PC-3 (cell line): ENCODE data around the gene NSUN2.

ENCODE experiments used
- EZH2 ChIP-seq: fragments of 300-600 bp; sonication (generic); IDR thresholded peaks from one replicate; pipeline ENCODE4 v1.6.1; 2017; ENCODE audit warnings: antibody characterized with exemption, mild to moderate bottlenecking, low read length; ENCODE audit not compliant: unreplicated experiment
- EZH2phosphoT487 ChIP-seq: fragments of 300-600 bp; sonication (generic); IDR thresholded peaks from 2 replicates; pipeline ENCODE4 v1.6.1; 2018; ENCODE audit warnings: mild to moderate bottlenecking, antibody characterized with exemption, low read length, borderline replicate concordance
- TF ChIP-seq, protein P1 (sequence below): fragments of 300-600 bp; sonication (generic); conservative IDR thresholded peaks from 2 replicates; pipeline ENCODE4 v1.5.1; 2017; ENCODE audit warnings: antibody characterized with exemption, low read depth, mild to moderate bottlenecking, low read length

- TF ChIP-seq, protein P1, sequence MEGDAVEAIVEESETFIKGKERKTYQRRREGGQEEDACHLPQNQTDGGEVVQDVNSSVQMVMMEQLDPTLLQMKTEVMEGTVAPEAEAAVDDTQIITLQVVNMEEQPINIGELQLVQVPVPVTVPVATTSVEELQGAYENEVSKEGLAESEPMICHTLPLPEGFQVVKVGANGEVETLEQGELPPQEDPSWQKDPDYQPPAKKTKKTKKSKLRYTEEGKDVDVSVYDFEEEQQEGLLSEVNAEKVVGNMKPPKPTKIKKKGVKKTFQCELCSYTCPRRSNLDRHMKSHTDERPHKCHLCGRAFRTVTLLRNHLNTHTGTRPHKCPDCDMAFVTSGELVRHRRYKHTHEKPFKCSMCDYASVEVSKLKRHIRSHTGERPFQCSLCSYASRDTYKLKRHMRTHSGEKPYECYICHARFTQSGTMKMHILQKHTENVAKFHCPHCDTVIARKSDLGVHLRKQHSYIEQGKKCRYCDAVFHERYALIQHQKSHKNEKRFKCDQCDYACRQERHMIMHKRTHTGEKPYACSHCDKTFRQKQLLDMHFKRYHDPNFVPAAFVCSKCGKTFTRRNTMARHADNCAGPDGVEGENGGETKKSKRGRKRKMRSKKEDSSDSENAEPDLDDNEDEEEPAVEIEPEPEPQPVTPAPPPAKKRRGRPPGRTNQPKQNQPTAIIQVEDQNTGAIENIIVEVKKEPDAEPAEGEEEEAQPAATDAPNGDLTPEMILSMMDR, result no peak
- TF ChIP-seq EZH2 (no peak), EZH2phosphoT487 (no peak)
These were observed 76.1 kb downstream of the NSUN2 start for GRCh38 chr5:6556802-6557102.
